Measurements from ENCODE around the gene KCND3. TPM values are rescaled to one million over a fixed set of nuclear protein-coding genes. Genes with fewer than 3 reads are reported as not detected.

Gene KCND3
- total and polyA plus RNA-seq, 2 of the 4 experiments (the other 2 are of a cell fraction): under 0.01 to 0.03 TPM

DNA sequence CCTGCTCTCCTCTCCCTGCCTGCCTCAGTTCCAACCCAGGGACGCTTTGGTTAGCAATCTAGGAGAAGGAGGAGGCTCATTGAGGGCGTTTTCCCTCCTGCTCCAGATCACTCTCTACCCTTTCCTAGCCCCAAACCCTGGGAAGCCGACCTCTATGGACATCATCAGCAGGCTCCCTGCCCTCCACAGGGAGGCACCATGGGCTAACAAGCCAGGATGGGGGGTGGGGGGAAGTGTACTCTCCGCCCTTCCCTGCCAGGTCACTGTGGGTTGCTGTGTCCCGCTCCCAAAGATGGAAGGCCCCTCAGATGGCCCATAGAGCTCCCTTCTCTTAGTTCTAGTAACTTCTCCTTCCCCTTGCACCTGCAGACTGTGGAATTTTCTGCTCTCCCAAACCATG, 35.7 kb downstream of the KCND3 start:
- Histone ChIP-seq H3K18ac (ENCODE audit: low read depth, low read length) (no peak overlapping the region), H3K4me2 (ENCODE audit: low read depth, low read length) (no peak overlapping the region), H3K27ac (ENCODE audit: insufficient read depth, low read length) (no peak overlapping the region), H2BK15ac (ENCODE audit: low read depth, low read length) (no peak overlapping the region), H3K9ac (ENCODE audit: low read depth, low read length) (no peak overlapping the region), H3K56ac (ENCODE audit: extremely low read depth, insufficient read depth, low read length) (no peak overlapping the region), H4K20me1 (ENCODE audit: insufficient read depth, low read length) (no peaks in the 10 kb centered on the region), H3K36me3 (ENCODE audit: control insufficient read depth, insufficient read depth, low read length) (no peaks in the 10 kb centered on the region), H3K4me3 (ENCODE audit: insufficient read depth, low read depth, low read length) (no peak overlapping the region), H3K27me3 (ENCODE audit: control insufficient read depth, insufficient read depth, low read length) (peaks cover 2% of the 10 kb centered on the region), H4K5ac (ENCODE audit: low read depth, low read length) (no peak overlapping the region), H4K91ac (ENCODE audit: insufficient read depth, low read depth, low read length) (no peak overlapping the region), H2BK5ac (ENCODE audit: low read depth, low read length, poor library complexity, severe bottlenecking) (no peak overlapping the region), H2BK120ac (ENCODE audit: low read depth, low read length) (no peak overlapping the region), H3K9me3 (ENCODE audit: control insufficient read depth, insufficient read depth, low read length) (no peaks in the 10 kb centered on the region), H3K23ac (ENCODE audit: low read depth, low read length) (no peak overlapping the region), H2AK9ac (replicated peaks; ENCODE audit: low read depth, low read length, poor library complexity) (no peak overlapping the region), H2AK5ac (ENCODE audit: low read depth, low read length) (no peak overlapping the region), H3K4ac (ENCODE audit: low read depth, low read length) (no peak overlapping the region), H2BK20ac (ENCODE audit: low read depth, low read length) (no peak overlapping the region), H3K14ac (replicated peaks; ENCODE audit: low read depth, low read length) (no peak overlapping the region), H2AFZ (replicated peaks; ENCODE audit: low read length, poor library complexity) (no peak overlapping the region), H3K79me1 (ENCODE audit: low read depth in 1 of 2, low read length in 2 of 2) (no peaks in the 10 kb centered on the region), H3K9me1 (ENCODE audit: insufficient read depth, low read length) (no peaks in the 10 kb centered on the region), H3K4me1 (ENCODE audit: control insufficient read depth, insufficient read depth, low read length) (no peaks in the 10 kb centered on the region), H4K8ac (ENCODE audit: low read depth in 2 of 2, low read length in 2 of 2) (no peak overlapping the region)
- CTCF ChIA-PET: no interaction called here
- WGBS, 2 experiments (ENCODE audit: extremely low coverage in 2 of 2, insufficient read length in 1 of 2): no CpG with 5 or more reads among the region's 5 CpGs
- no TSS peak for BruUV-seq (replicated peaks)
- dilution Hi-C loops (cut with HindIII; ENCODE audit: low sequenced_read_pairs, unreplicated experiment): no loop called here
- ATAC-seq (ENCODE audit: low read depth): no peak
- no peak for DNase-seq
- in situ Hi-C loops (cut with MboI; ENCODE audit: low sequenced_read_pairs): no loop called here
- POLR2A ChIA-PET (ENCODE audit: unreplicated experiment): no interaction called here
- intact Hi-C loops (cut with micrococcal nuclease): no loop called here
- TF ChIP-seq RFX5 (IDR thresholded peaks at IDR 0.05; ENCODE audit: low read depth, low read length) (no peak), MXI1 (IDR thresholded peaks at IDR 0.05; ENCODE audit: borderline replicate concordance, low read depth, low read length) (no peak), FOS (IDR thresholded peaks at IDR 0.05; ENCODE audit: low read depth, low read length) (no peak), SMC3 (IDR thresholded peaks at IDR 0.05; ENCODE audit: low read depth, low read length) (no peak), POLR2A (IDR thresholded peaks at IDR 0.05; ENCODE audit: low read depth, low read length) (no peak), RAD21 (IDR thresholded peaks at IDR 0.05; ENCODE audit: low read length) (no peak), RCOR1 (IDR thresholded peaks at IDR 0.05; ENCODE audit: insufficient replicate concordance, low read length) (no peak), NFE2L2 (IDR thresholded peaks at IDR 0.05; ENCODE audit: low read depth, low read length) (no peak), CEBPB (IDR thresholded peaks at IDR 0.05; ENCODE audit: low read depth, low read length) (no peak), MAFK (IDR thresholded peaks at IDR 0.05; ENCODE audit: low read depth, low read length) (no peak), MAZ (IDR thresholded peaks at IDR 0.05; ENCODE audit: borderline replicate concordance, low read depth, low read length) (no peak), CHD1 (IDR thresholded peaks at IDR 0.05; ENCODE audit: low read depth, low read length) (no peak)
- TF ChIP-seq, protein P1, sequence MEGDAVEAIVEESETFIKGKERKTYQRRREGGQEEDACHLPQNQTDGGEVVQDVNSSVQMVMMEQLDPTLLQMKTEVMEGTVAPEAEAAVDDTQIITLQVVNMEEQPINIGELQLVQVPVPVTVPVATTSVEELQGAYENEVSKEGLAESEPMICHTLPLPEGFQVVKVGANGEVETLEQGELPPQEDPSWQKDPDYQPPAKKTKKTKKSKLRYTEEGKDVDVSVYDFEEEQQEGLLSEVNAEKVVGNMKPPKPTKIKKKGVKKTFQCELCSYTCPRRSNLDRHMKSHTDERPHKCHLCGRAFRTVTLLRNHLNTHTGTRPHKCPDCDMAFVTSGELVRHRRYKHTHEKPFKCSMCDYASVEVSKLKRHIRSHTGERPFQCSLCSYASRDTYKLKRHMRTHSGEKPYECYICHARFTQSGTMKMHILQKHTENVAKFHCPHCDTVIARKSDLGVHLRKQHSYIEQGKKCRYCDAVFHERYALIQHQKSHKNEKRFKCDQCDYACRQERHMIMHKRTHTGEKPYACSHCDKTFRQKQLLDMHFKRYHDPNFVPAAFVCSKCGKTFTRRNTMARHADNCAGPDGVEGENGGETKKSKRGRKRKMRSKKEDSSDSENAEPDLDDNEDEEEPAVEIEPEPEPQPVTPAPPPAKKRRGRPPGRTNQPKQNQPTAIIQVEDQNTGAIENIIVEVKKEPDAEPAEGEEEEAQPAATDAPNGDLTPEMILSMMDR (conservative IDR thresholded peaks at IDR 0.05; ENCODE audit: low read depth, low read length): no peak
- TF ChIP-seq, protein P2, sequence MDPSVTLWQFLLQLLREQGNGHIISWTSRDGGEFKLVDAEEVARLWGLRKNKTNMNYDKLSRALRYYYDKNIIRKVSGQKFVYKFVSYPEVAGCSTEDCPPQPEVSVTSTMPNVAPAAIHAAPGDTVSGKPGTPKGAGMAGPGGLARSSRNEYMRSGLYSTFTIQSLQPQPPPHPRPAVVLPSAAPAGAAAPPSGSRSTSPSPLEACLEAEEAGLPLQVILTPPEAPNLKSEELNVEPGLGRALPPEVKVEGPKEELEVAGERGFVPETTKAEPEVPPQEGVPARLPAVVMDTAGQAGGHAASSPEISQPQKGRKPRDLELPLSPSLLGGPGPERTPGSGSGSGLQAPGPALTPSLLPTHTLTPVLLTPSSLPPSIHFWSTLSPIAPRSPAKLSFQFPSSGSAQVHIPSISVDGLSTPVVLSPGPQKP (IDR thresholded peaks at IDR 0.05; ENCODE audit: borderline replicate concordance, low read depth, low read length): no peak
- TF ChIP-seq, protein P3, sequence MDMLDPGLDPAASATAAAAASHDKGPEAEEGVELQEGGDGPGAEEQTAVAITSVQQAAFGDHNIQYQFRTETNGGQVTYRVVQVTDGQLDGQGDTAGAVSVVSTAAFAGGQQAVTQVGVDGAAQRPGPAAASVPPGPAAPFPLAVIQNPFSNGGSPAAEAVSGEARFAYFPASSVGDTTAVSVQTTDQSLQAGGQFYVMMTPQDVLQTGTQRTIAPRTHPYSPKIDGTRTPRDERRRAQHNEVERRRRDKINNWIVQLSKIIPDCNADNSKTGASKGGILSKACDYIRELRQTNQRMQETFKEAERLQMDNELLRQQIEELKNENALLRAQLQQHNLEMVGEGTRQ (IDR thresholded peaks at IDR 0.05; ENCODE audit: low read depth, low read length): no peak

All from IMR-90 (cell line).